ENCODE measurements around the gene TRAF2. TPM values are rescaled to one million over a fixed set of nuclear protein-coding genes. Genes with fewer than 3 reads are reported as not detected.

TRAF2 gene
- total RNA-seq, 1 experiment from 2014 or later, result 20.9 TPM

DNA sequence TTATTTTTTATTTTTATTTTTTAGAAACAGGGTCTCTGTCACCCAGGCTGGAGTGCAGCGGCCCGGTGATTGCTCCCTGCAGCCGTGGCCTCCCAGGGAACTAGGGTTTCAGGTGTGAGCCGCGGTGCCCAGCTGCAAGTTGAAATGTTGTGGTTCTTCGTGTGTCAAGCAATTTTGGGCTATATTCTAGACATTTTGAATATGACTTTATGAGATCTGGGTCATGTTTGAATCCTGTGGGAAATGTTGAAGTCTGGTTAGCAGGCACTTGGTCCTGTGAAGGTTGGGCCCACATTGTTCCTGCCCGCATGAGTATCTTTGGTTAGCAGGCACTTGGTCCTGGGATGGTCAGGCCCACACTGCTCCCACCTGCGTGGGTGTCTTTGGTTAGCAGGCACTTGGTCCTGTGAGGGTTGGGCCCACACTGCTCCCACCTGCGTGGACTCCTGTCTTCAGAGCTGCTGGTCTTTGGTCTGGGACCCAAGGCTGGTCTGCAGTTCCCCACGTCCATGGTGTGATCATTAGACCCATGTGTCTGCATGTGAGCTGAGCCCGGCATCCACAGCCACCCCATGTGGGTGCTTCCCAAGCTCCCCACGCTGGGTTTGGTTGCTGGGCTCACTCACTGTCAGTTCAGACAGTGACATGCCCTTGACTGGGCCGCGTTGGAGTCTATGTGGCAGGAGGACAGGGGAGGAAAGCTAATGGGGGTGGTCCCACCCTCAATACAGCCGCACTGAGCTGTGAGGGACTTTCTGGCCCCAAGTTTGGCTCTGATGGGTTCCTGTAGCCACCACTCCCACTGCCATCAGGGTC is 51.1 kb downstream of the TRAF2 start:
- DNase-seq (ENCODE audit: low spot score), result no peak

DNA sequence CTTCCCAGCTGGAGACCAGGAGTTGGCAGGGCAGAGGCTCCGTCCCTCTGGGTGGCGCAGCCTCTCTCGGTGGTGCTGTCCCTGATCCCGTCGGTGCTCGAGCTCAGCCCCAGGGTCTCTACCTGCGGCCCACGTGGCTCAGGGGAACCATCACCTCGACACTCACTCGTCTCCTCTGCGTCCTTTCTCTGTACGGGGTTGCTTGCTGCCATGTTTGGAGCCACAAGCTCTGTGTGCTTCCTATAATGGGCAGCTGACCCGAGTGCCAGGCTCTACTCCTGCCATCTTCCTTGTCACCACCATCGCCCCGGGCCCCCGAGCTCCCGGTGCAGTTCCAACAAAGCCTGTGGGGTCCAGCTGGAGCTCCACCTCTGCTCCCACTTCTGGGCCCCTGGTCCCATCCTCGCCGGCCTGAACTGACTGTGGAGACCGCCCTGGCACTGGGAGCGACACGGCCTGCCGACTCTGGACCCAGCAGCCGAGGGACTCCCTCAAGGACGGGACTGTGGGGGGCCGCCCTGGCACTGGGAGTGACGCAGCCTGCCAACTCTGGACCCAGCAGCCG is 53.2 kb downstream of the TRAF2 start:
- no peak for DNase-seq (ENCODE audit: low spot score)

DNA sequence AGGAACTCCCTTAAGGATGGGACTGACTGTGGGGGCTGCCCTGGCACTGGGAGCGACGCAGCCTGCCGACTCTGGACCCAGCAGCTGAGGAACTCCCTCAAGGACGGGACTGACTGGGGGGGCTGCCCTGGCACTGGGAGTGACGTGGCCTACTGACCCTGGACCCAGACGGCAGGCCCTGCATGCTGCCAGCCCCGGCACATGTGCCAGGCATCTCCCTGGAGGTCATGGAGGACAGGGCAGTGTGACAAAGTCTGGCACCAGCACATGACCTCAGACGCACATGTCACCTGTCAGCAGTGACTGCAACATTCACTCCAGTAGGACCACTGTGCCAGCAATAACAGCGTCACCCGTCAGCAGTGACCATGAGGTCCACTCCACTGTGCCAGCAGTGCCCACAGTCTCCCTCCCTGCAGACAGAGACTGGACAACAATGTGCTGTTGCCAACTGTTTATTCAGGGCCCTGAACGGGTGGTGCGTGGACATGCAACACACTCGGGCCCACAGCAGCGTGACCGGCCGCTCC is 53.7 kb downstream of the TRAF2 start:
- DNase-seq (ENCODE audit: low spot score), result no peak

DNA sequence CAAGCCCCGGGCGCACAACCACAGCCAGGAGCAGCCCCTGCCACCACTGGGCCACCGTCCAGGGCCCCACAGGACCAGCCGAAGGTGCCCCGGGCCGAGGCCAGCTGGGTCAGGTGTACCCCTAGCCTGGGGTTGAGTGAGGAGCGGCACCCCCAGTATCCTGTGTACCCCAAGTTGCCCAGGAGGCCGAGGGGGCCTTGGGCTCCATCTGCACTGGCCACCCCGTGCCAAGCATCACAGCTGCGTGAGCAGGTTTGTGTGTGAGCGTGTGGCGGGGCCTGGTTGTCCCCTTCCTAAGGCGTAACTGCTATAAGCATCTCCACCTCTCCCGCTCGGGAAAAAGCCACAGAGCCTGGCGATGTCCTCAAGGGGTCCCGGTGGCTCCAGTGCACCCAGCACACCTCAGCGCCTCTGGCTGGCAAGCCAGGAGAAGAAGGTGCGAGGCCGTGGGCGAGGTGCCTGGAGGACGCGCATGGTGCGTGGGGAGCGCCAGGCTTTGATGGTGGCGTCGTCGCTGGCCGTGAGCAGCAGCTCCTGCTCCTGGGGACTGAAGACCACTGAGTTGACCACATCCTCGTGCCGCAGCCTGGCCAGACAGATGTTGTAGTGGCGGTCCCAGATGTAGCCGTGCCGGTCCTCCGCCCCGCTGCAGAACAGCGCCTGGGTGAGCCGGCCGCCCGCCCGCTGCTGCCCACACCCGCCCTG is 54.4 kb downstream of the TRAF2 start:
- DNase-seq (ENCODE audit: low spot score), result no peak

DNA sequence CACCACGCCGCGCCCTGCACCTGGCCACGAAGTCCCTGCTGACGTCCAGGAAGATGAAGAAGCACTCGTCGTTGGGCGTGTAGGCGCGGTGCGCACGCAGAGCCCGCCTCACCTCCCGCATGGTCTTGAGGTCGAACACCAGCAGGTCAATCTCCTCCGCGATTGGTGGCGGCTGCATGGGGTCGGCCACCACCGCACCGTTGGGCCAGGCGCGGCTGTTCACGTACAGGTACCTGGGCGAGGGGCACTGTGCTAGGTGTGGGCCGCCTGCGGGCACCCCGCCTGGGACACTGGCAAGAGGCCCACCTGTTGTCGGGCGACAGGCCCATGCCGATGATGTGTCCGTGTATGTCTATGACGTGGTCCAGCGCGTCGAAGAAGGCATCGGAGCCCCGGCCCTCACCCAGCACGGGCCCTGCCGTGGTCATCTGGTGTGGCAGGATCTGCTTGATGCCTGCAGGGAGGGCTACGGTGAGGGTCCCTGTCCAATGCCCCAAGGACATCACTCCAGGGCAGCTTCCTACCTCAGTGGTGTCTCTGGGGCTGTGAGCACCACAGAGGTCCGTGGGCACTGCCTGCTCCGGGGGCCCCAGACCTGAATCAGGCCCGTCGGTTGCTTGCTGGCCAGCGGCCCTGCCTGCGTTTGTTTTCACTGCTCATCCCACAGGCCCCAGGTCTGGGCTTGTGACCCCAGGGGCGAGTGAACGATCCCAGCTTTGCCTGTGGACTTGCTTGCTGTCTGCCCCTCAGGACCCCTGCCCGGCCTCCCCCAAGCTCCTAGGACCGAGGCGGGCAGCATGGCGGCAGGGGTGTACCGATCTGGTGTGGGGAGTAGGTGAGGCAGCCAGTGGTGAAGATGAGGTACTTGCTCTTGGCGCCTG is 55.2 kb downstream of the TRAF2 start:
- DNase-seq (ENCODE audit: low spot score), result no peak

DNA sequence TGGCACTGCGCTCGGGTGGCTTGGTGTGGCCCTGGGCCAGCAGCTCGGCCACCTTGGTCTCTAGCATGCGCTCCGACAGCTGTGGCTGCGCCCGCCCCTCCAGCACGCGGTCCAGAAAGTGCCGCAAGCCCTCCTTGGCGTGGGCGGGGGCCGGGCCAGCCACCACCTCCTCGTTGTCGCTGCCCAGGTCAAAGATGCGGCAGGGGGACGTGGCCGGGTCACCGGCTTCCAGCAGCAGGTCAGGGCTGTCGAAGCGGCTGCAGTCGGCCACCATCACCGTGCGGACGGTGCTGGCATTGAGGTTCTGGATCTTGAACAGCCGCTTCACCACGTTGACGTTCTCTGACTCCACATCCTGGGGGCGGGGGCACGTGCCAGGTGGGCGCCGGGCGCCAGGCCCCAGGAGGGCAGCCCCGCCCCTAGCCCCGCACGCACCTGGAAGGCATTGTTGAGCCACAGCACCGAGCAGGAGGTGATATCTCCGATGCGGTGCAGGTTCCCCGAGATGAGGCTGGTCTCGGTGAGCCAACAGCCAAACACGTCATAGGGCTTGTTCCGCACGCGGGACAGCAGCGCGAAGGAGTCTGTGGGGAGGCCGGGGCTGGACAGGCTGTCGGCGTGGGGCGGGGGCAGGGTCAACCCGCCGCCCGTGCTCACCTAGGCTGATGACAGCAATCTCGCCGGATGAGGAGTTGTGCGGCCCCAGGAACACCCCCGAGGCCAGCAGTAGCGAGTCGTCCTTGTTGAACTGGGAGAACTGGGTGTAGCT is 56.0 kb downstream of the TRAF2 start:
- DNase-seq (ENCODE audit: low spot score), result no peak

DNA sequence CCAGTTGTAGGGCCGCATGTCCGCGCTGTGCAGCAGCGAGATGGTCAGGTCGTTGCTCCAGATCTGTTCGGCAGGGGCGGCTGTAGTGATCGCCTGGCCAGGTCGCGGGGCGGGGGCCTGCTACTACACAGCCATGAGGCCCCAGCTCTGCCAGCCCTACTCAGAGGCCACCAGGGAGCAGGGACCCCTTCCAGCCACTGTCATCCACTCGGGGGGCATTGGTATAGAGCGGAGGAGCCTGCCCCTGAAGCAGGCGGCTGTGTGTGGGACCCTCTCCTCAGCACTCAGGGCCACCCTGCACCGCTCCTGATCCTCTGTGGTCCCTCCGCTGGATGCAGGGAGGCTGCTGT is 56.5 kb downstream of the TRAF2 start:
- no peak for DNase-seq (ENCODE audit: low spot score)

DNA sequence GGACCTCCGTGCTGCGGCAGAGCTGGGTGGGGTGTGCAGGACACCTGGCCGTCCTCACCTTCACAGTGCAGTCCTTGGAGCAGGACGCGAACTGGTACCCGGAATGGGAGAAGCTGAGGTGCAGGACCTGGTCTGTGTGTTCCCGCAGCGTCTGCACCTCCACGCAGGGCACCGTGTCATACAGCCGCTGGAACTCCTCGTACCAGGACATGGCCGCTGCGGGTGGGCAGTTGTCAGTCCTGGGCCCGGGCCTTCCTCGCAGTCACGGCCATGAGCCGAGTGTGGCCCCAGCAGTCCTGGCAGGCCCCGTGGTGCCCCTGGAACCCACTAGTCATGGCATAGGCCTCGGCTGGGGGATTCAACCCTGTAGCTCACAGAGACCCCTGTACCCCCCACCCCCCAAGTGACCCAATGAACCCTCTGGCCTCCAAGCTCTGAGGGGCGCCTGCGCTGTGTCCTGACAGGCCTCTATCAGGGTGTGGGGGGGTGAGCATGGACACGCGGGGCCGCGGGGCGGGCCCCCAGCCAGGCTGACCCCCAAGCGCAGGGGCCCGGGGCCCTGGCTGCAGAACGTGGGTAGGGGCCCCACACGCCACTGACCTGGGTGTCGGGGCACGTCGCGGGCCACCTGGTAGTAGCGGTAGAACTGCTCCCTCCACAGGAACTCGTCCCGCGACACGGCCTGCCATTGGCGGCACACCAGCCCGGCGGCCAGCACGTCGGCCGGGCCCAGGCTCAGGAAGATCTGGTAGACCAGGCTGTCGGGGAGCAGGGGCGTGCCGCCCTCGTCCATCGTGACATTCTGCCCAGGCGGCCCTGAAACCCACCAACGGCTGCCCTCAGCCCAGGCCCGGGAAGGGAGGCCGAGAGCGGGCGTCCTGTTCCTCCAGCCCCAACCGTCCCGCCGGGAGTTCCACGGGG is 57.2 kb downstream of the TRAF2 start:
- peak; percentile 46 for DNase-seq (ENCODE audit: low spot score)

DNA sequence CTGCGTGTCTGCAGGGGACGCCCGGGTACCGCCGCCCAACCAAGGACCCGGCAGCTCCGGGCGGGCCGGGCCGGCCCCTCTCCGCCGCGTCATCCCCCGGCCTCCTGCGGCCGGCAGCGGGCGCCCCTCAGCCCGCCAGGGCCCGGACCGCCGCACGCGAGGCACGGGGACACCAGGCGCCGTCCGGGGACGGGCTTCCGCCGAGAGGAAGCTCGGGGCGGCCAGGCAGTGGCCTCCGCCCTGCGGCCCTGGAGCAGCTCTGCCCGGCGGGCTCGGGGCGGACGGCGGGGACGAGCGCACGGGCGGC is 57.8 kb downstream of the TRAF2 start:
- no peak for DNase-seq (ENCODE audit: low spot score)

DNA sequence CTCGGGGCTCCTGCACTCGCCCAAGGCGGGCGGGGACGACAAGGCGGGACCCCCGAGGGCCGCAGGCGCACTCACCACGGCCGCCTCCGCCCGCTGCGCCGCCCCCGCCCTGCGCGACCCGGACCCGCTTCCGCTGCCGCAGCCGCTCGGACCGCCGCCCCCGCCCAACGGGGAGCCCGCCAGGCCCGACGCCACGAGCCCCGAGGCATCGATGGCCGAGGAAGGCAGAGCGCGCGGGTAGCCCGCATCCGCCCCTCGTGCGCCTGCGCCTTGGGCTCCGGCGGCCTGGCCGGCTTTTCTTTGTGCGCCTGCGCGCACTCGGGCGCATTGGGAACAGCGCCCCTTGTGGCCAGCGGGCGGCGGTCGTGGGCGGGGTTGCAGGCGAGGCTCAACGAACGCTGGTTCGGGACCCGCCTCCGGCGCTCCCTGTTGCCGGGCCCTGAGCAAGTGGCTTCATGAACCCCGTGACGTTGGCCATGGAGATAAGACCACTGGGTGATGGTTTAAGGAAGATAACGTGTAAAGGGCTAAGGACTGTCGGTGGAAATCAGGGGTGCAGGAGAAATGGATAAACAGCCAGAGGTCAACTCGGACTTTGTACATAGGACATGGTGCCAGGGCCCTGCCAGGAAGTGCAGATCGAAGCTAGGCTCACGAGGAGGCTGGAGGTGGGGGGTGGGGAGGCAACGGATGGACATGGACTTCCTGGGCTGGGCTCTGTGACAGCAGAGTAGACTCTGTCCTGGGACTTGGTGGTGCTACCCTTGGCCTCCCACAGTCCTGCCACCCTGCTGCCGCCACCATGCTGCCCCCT is 58.4 kb downstream of the TRAF2 start, which contains the start of the genes C8G and FBXW5:
C8G (plus strand) TSS at position 725 of the 814 bp plus-strand sequence; CDS start at position 803, 78 bp downstream.
FBXW5 (minus strand) TSS at position 220 of the 814 bp plus-strand sequence. CDS start 655 bp downstream, outside the sequence.
- peak; percentile 90 for DNase-seq (ENCODE audit: low spot score)

DNA sequence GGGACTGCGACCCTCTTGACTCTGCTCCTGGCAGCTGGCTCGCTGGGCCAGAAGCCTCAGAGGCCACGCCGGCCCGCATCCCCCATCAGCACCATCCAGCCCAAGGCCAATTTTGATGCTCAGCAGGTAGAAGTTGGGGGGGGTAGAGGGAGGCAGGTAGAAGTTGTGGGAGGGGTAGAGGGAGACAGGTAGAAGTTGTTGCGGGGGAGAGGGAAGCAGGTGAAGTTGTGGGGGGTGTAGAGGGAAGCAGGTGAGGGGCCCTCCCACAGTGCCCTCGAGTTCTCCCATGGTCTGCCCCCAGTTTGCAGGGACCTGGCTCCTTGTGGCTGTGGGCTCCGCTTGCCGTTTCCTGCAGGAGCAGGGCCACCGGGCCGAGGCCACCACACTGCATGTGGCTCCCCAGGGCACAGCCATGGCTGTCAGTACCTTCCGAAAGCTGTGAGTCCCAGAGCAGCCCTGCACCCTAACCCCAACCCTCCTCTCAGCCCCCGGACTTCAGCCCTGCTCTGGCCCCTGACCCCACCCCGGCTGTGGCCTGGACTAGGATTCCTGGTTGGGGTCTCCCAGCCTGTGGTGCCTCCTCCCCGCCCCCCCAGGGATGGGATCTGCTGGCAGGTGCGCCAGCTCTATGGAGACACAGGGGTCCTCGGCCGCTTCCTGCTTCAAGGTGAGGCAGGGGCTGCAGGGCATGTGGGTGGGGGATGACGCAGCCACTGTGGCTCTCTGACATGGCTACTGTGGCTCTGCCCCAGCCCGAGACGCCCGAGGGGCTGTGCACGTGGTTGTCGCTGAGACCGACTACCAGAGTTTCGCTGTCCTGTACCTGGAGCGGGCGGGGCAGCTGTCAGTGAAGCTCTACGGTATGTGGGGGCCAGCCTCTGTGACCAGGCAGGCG is 59.3 kb downstream of the TRAF2 start:
- no peak for DNase-seq (ENCODE audit: low spot score)

DNA sequence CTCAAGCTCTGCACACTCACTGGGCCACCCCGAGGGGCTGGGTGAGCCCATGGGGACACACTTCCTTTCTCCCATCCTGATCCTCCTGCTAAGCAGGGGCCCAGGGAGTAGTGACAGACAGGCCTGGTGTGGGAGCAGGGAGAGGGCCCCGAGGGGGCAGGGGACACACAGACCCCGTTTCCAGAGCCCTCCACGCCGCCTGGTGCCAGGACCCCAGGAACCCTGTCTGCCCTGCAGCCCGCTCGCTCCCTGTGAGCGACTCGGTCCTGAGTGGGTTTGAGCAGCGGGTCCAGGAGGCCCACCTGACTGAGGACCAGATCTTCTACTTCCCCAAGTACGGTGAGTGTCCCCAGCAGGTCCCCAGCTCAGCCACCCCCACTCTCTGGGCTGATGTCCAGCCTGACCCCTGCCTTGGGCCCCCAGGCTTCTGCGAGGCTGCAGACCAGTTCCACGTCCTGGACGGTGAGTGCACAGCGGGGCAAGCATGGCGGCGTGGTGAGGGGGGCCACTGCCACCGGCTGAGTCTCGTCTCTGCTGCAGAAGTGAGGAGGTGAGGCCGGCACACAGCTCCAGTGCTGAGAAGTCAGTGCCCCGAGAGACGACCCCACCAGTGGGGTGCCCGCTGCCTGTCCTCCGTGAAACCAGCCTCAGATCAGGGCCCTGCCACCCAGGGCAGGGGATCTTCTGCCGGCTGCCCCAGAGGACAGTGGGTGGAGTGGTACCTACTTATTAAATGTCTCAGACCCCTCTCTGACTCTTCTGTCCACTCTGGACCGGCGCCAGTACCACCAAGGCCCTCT is 60.1 kb downstream of the TRAF2 start:
- DNase-seq (ENCODE audit: low spot score), result no peak

DNA sequence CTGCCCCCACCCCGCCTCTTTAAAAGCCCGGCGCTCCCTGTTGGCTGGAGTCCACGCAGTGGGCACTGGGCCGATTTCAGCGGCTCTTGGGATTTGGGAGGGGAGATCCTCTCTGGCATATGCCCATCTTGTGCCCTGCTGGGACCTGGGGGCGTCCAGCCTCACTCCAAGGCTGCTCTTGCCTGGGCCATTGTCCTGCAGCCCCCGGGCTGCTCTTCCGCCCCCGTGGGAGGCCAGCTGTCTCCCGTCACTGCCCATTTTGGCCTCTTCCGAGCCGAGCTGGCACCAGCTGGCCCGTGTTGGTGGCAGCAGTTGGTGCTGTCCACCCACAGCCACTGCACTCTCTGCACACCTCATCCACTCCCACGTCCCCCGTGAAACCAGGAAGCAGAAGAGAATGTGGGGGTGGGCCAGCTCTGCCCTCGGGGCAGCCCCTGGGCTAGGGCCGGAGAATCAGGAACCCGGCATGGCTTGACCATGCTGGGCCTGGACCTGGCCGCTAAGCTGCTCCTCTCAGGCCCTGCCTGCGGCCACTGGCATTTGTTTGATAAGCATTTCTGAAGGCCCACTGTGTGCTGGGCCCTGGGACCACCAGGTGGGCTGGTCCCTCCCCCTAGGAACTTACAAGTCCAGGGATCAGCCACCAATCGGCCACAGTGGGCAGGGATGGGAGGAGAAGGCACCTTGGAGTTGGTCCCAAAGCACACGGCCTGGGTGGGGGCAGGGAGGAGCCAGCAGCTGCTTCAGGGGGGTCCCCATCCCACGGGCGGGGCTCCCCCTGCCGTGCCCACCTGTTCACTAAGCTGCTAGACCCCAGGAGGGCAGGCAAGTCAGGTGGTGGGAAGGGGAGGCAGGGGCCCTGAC is 60.9 kb downstream of the TRAF2 start:
- no peak for DNase-seq (ENCODE audit: low spot score)

DNA sequence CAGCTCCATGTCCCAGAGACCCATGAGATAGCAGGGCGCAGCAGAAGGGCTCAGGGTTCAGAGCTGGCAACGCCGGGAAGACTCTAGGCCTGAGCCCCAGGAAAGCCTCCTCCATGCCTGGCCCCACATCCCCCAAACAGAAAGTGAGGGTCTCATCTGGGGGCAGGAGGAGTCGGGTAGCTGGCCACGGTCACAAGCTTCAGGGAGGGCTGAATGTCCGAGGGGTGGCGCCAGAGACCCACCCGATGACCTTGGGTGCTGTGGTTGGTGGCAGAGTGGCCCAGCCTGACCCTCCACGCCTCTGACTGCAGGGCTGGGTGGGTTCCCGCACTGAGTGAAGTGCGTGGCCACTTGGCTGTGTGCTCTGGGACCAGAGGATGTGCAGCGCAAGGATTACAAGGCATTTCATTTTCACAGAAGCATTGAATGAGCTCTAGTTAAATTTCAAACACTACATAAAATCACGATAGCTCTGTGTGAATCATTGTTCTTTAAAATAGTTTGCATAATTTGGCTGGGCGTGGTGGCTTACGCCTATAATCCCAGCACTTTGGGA is 61.7 kb downstream of the TRAF2 start:
- peak; percentile 69 for DNase-seq (ENCODE audit: low spot score)

DNA sequence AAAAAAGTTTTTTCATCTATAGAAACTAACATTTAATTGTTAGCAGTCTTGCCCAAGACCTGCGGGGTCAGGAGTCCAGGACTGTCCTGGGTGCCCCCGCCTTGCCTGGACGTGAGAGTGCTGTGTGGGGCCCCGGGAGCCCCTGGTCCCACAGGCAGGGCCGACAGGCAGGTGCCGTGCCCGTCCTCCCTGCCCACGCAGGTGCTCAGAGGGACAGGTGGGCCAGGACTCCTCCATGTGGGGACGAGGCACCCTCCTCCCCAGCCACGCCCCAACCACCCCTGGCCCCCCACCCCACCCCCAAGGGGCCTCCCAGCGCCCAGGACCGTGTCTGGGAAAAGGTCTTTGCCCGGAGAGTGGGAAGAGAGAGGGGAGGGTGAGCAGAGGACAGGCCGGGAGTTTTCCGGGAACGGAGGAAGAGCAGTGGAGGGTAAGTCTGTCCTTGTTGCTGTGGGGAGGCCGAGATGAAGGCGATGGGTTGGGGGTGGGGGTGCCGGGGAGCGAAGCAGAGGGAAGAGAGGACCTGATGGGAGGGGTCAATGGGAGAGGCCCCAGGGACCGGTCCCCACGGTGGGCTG is 63.0 kb downstream of the TRAF2 start:
- DNase-seq (ENCODE audit: low spot score), result no peak

All from A172 (cell line).